NCI-H128 (cell line): ENCODE results near the gene SLC9A7.
"Not testable (repeated sequence)": the region's sequence is repeated elsewhere in the genome, so short reads cannot be mapped to it uniquely, and the experiment has no call there.

ENCODE experiments used
- DNase-seq: peaks from one replicate; lab custom pipeline; 2025; ENCODE audit not compliant: unreplicated experiment; lab: John Stamatoyannopoulos, UW

SLC9A7 gene

GRCh38 chrX:46758956-46759644 is at the start of gene SLC9A7:
Gene SLC9A7 (minus strand): TSS chrX:46759118. CDS start chrX:46759029, 89 bp downstream.
- DNase-seq: peak; percentile 46

GRCh38 chrX:46805270-46805669 is 46.4 kb upstream of the SLC9A7 start:
- no peak for DNase-seq

GRCh38 chrX:46803140-46803539 is 44.2 kb upstream of the SLC9A7 start:
- no peak for DNase-seq

GRCh38 chrX:46796574-46797191 is 37.8 kb upstream of the SLC9A7 start:
- peak; percentile 33 for DNase-seq

GRCh38 chrX:46793386-46794143 is 34.6 kb upstream of the SLC9A7 start:
- DNase-seq: no peak

GRCh38 chrX:46792810-46793188 is 33.9 kb upstream of the SLC9A7 start:
- DNase-seq: no peak

GRCh38 chrX:46791927-46792809 is 33.2 kb upstream of the SLC9A7 start:
- DNase-seq: no peak

- DNase-seq: no peak
Observed at GRCh38 chrX:46788902-46789301, 30.0 kb upstream of the SLC9A7 start.

- not testable (repeated sequence) for DNase-seq
Observed at GRCh38 chrX:46784437-46784836, 25.5 kb upstream of the SLC9A7 start.

- no peak for DNase-seq
Observed at GRCh38 chrX:46782034-46782433, 23.1 kb upstream of the SLC9A7 start.

GRCh38 chrX:46777971-46778810 is 19.3 kb upstream of the SLC9A7 start:
- no peak for DNase-seq

- no peak for DNase-seq
Observed at GRCh38 chrX:46770817-46771163, 11.9 kb upstream of the SLC9A7 start.

- DNase-seq: no peak
Observed at GRCh38 chrX:46770000-46770816, 11.3 kb upstream of the SLC9A7 start.

- DNase-seq: no peak
Observed at GRCh38 chrX:46762963-46763362, 4.0 kb upstream of the SLC9A7 start.

GRCh38 chrX:46759645-46759974 is 692 bp upstream of the SLC9A7 start:
- peak; percentile 42 for DNase-seq

- no peak for DNase-seq
Observed at GRCh38 chrX:46758163-46758955, 559 bp downstream of the SLC9A7 start.

GRCh38 chrX:46757593-46757992 is 1.3 kb downstream of the SLC9A7 start:
- no peak for DNase-seq

GRCh38 chrX:46757052-46757451 is 1.9 kb downstream of the SLC9A7 start:
- DNase-seq: no peak

- DNase-seq: no peak
Observed at GRCh38 chrX:46755671-46756070, 3.2 kb downstream of the SLC9A7 start.
